Measurements from ENCODE around the gene MED8. TPM values are rescaled to one million over a fixed set of nuclear protein-coding genes. Genes with fewer than 3 reads are reported as not detected.

Gene MED8
- total and polyA plus RNA-seq, 2 of the 8 experiments (the other 6 are each of a cell fraction or from before 2014, with no cell fraction given) = 7.0 to 20.6 TPM

GRCh38 chr1:43352881-43353280 is 36.7 kb downstream of the MED8 start (continued):
- no peak for TF ChIP-seq CHD7 (IDR thresholded peaks at IDR 0.05; ENCODE audit: insufficient replicate concordance, low read length)
- no peak for TF ChIP-seq TEAD4 (IDR thresholded peaks at IDR 0.05; ENCODE audit: low read depth, low read length)
- TF ChIP-seq TCF12 (IDR thresholded peaks at IDR 0.05; ENCODE audit: low read depth, low read length) = no peak
- TF ChIP-seq CTCF (IDR thresholded peaks at IDR 0.05; ENCODE audit: control extremely low read depth in 1 of 3, insufficient read depth in 1 of 3, low read depth in 1 of 3, low read length in 3 of 3) = no peak
- no peak for TF ChIP-seq TBP (IDR thresholded peaks at IDR 0.05; ENCODE audit: low read depth, low read length)
- TF ChIP-seq SRF (IDR thresholded peaks at IDR 0.05; ENCODE audit: low read depth, low read length) = no peak
- no peak for TF ChIP-seq RXRA (IDR thresholded peaks at IDR 0.05; ENCODE audit: insufficient read depth, low read depth, low read length)
- no peak for TF ChIP-seq FOSL1 (IDR thresholded peaks at IDR 0.05; ENCODE audit: insufficient read depth, low read depth, low read length)
- TF ChIP-seq RFX5 (IDR thresholded peaks at IDR 0.05; ENCODE audit: borderline replicate concordance, low read depth, low read length) = no peak
- no peak for TF ChIP-seq POLR2A (IDR thresholded peaks at IDR 0.05; ENCODE audit: control extremely low read depth in 1 of 2, low read depth in 2 of 2, low read length in 2 of 2)

All from H1 (cell line).